SK-N-SH (cell line): ENCODE measurements around the gene NIPAL4.

Source experiments
- ELF1 ChIP-seq: IDR thresholded peaks from 2 replicates; pipeline ENCODE4 v1.4.0; 2012
- EP300 ChIP-seq, 2 experiments: IDR thresholded peaks; 2 replicates each; pipeline versions ENCODE4 v1.4.0 to v1.6.1; 2012; ENCODE audit warnings: borderline replicate concordance in 1 of 2, low read depth in 1 of 2, low read length in 1 of 2
- EZH2phosphoT487 ChIP-seq: fragments of 200-600 bp; sonication (generic); IDR thresholded peaks from 2 replicates; pipeline ENCODE4 v1.6.1; 2017; ENCODE audit warnings: low read depth, mixed run types, mild to moderate bottlenecking, antibody characterized with exemption, moderate library complexity, borderline replicate concordance
- TAF1 ChIP-seq: IDR thresholded peaks from 2 replicates; pipeline ENCODE4 v1.6.1; 2012; ENCODE audit warnings: low read depth, mild to moderate bottlenecking, low read length, moderate library complexity, borderline replicate concordance
- YY1 ChIP-seq: IDR thresholded peaks from 2 replicates; pipeline ENCODE4 v1.4.0; 2012; ENCODE audit warnings: low read depth, mild to moderate bottlenecking
- TF ChIP-seq, protein P1 (sequence below): IDR thresholded peaks from 2 replicates; pipeline ENCODE4 v1.6.1; 2012; ENCODE audit warnings: mild to moderate bottlenecking, low read depth, low read length, moderate library complexity

DNA sequence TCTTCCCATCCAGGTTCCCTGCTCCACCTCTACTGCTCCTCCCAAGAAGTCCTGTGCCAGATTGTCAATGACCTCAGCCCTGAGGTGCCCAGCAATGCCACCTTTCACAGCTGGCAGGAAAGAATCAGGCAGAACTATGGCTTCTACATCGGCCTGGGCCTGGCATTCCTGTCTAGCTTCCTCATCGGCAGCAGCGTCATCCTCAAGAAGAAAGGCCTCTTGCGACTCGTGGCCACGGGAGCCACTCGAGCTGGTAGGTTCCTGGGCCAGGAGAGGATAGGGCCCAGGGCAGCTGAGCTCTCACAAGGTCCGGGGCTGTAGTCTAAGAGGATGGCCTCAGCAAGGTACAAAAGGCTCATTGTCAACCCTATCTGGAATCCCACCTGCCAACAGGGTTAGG is 3.1 kb downstream of the NIPAL4 start:
- TF ChIP-seq, protein P1, sequence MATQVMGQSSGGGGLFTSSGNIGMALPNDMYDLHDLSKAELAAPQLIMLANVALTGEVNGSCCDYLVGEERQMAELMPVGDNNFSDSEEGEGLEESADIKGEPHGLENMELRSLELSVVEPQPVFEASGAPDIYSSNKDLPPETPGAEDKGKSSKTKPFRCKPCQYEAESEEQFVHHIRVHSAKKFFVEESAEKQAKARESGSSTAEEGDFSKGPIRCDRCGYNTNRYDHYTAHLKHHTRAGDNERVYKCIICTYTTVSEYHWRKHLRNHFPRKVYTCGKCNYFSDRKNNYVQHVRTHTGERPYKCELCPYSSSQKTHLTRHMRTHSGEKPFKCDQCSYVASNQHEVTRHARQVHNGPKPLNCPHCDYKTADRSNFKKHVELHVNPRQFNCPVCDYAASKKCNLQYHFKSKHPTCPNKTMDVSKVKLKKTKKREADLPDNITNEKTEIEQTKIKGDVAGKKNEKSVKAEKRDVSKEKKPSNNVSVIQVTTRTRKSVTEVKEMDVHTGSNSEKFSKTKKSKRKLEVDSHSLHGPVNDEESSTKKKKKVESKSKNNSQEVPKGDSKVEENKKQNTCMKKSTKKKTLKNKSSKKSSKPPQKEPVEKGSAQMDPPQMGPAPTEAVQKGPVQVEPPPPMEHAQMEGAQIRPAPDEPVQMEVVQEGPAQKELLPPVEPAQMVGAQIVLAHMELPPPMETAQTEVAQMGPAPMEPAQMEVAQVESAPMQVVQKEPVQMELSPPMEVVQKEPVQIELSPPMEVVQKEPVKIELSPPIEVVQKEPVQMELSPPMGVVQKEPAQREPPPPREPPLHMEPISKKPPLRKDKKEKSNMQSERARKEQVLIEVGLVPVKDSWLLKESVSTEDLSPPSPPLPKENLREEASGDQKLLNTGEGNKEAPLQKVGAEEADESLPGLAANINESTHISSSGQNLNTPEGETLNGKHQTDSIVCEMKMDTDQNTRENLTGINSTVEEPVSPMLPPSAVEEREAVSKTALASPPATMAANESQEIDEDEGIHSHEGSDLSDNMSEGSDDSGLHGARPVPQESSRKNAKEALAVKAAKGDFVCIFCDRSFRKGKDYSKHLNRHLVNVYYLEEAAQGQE: no peak
- no peak for TF ChIP-seq YY1
- no peak for TF ChIP-seq ELF1
- no peak for TF ChIP-seq TAF1
- TF ChIP-seq EP300 (IDR thresholded peaks at IDR 0.05; ENCODE audit: borderline replicate concordance in 1 of 2, low read depth in 1 of 2, low read length in 1 of 2): no peak
- TF ChIP-seq EZH2phosphoT487: no peak
